ENCODE data around the gene MYO7B. TPM values are rescaled to one million over a fixed set of nuclear protein-coding genes. Genes with fewer than 3 reads are reported as not detected.

The MYO7B gene
- total RNA-seq, 4 donors from 2014 or later = 0.56 TPM; not detected in 3

GRCh38 chr2:127597984-127598380 lies 62.5 kb downstream of the MYO7B start:
- DNase-seq = no peak
- H3K4me3 ChIP-seq (replicated peaks in 1 of 3) = no peak overlapping the region
- no peaks in the 10 kb centered on the region for H3K27me3 ChIP-seq
- intact Hi-C loops (cut with DNase I) = no loop called here
- WGBS, 2 donors = 80 to 89% methylated on average over 4 of the region's 4 CpGs
- TF ChIP-seq POLR2A (IDR thresholded peaks at IDR 0.05) (no peak), CTCF (IDR thresholded peaks at IDR 0.05) (no peak)
- no peaks in the 10 kb centered on the region for H3K4me1 ChIP-seq
- no peaks in the 10 kb centered on the region for H3K9me3 ChIP-seq
- H3K27ac ChIP-seq = no peak overlapping the region
- no peaks in the 10 kb centered on the region for H3K36me3 ChIP-seq

GRCh38 chr2:127598711-127599110 lies 63.2 kb downstream of the MYO7B start:
- Histone ChIP-seq H3K36me3 (no peaks in the 10 kb centered on the region), H3K4me3 (replicated peaks in 1 of 3) (no peak overlapping the region), H3K4me1 (no peaks in the 10 kb centered on the region), H3K27ac (no peak overlapping the region), H3K9me3 (no peaks in the 10 kb centered on the region), H3K27me3 (no peaks in the 10 kb centered on the region)
- TF ChIP-seq CTCF (IDR thresholded peaks at IDR 0.05) (no peak), POLR2A (IDR thresholded peaks at IDR 0.05) (no peak)
- WGBS, 2 donors = 95 to 97% methylated on average over 3 of the region's 3 CpGs
- intact Hi-C loops (cut with DNase I) = no loop called here
- no peak for DNase-seq

GRCh38 chr2:127599211-127599610 lies 63.7 kb downstream of the MYO7B start:
- TF ChIP-seq CTCF (IDR thresholded peaks at IDR 0.05) (no peak), POLR2A (IDR thresholded peaks at IDR 0.05) (no peak)
- Histone ChIP-seq H3K9me3 (no peaks in the 10 kb centered on the region), H3K36me3 (no peaks in the 10 kb centered on the region), H3K4me1 (no peaks in the 10 kb centered on the region), H3K27ac (no peak overlapping the region), H3K4me3 (replicated peaks in 1 of 3) (no peak overlapping the region), H3K27me3 (no peaks in the 10 kb centered on the region)
- 65 to 83% methylated on average over 3 of the region's 3 CpGs for WGBS, 2 donors
- intact Hi-C loops (cut with DNase I) = no loop called here
- no peak for DNase-seq

- TF ChIP-seq CTCF (IDR thresholded peaks at IDR 0.05) (no peak), POLR2A (IDR thresholded peaks at IDR 0.05) (no peak)
- Histone ChIP-seq H3K4me3 (replicated peaks in 1 of 3) (no peak overlapping the region), H3K27me3 (no peaks in the 10 kb centered on the region), H3K36me3 (no peaks in the 10 kb centered on the region), H3K27ac (no peak overlapping the region), H3K9me3 (no peaks in the 10 kb centered on the region), H3K4me1 (no peaks in the 10 kb centered on the region)
- intact Hi-C loops (cut with DNase I) = no loop called here
- DNase-seq = no peak
- 83 to 92% methylated on average over 8 of the region's 8 CpGs for WGBS, 2 donors
These were observed 69.5 kb downstream of the MYO7B start for GRCh38 chr2:127604986-127605385.

GRCh38 chr2:127605691-127606263 lies 70.3 kb downstream of the MYO7B start:
- no peaks in the 10 kb centered on the region for H3K27me3 ChIP-seq
- no peaks in the 10 kb centered on the region for H3K4me1 ChIP-seq
- TF ChIP-seq CTCF (IDR thresholded peaks at IDR 0.05) = no peak
- no peak for TF ChIP-seq POLR2A (IDR thresholded peaks at IDR 0.05)
- H3K9me3 ChIP-seq = no peaks in the 10 kb centered on the region
- intact Hi-C loops (cut with DNase I) = no loop called here
- H3K27ac ChIP-seq = no peak overlapping the region
- no peak overlapping the region for H3K4me3 ChIP-seq (replicated peaks in 1 of 3)
- WGBS, 2 donors = 66 to 81% methylated on average over 7 of the region's 7 CpGs
- no peaks in the 10 kb centered on the region for H3K36me3 ChIP-seq
- no peak for DNase-seq

Measured in thyroid gland (tissue), 4 donors.